GM18502 (cell line): ENCODE data around the gene SH2B3.
A peak's percentile ranks its signal among the peaks of the same experiment; 100 is the strongest.
"Not testable (repeated sequence)": the region's sequence is repeated elsewhere in the genome, so short reads cannot be mapped to it uniquely, and the experiment has no call there.

Experiments used
- ATAC-seq: cut with Tn5 transposase; IDR thresholded peaks from one replicate; pipeline ENCODE4 v1.9.1; 2021; ENCODE audit warnings: mild to moderate bottlenecking; ENCODE audit not compliant: unreplicated experiment, poor library complexity

SH2B3 gene

DNA sequence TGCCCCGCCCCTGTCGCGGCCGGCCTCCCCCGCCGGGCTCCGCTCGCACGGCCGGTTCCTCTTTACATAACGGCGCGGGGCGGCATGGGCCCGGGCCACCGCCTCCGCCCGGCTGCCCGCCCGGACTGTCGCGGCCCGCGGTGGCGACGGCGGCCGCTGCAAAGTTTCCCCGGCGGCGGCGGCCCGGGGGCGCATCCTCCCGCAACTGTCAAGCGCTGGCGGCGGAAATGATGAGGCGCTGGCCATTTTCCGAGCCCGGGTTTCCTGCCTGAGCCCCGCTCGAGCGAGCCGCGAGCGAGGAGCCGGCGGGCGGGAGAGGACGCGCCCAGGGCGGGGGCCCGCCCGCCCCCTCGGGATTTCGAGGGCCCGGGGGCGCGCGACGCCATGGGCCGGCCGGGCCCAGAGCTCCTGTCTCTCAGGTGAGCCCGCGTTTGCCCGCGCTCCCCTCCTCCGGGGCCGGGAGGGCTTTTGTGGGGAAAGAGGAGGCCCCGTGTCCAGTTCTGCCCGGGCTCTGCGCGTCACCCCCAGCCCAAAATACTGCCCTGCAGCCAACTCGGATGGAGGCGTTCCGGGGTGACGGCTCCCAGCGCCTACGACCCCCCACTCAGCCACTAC is at the start of gene SH2B3:
TSS of gene SH2B3 (plus strand) at position 65 of the 615 bp plus-strand sequence. CDS start 12,223 bp downstream, outside the sequence.
- peak; percentile 1 for ATAC-seq

DNA sequence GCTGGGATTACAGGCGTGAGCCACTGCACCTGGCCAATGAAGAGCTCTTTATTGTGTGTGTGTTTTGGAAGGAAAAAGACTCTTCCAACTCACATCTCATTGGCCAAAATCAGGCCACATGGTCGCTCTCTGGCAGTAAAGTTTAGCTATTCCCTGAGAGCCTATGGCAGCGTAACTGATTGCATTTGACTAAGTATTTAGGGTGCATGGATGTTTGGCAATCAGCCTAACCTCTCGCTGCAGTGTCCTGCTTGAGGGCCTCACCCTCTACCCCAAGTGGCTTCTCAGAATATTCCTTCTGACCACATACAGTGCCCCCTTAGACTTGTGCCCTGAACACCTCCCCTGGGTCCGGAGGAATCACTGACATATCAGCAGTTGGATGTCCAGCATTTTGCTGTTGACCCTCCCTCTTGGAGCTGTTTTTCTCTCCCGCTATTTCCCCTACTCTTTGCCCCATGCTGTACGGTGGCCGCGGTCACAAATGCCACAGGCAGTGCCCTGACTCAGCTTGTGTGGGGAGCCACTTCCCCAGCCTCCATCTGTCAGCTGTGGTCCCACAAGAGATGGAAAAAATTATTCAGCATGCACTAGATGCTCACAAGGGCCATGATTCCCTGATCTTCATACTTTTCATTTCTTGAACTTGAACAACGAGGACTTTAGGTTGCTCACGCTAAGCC is 46.4 kb upstream of the SH2B3 start:
- ATAC-seq: no peak

DNA sequence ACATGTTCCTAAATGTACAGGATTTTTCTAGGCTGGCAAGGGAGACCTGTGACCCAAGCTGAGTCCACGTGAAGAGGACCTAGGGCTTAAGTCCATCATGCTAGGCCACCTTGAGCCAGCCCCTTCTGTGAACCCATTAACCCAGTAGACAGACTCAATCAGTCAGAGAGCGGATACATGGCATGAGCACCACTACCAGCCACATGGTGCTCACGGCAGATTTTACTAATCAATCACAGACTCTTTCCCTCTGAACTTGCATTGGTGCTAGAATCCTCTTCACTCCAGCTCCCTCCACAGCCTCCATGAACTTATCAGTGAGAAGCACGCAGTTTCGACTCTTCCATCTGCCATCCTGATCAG is 45.8 kb upstream of the SH2B3 start:
- no peak for ATAC-seq

DNA sequence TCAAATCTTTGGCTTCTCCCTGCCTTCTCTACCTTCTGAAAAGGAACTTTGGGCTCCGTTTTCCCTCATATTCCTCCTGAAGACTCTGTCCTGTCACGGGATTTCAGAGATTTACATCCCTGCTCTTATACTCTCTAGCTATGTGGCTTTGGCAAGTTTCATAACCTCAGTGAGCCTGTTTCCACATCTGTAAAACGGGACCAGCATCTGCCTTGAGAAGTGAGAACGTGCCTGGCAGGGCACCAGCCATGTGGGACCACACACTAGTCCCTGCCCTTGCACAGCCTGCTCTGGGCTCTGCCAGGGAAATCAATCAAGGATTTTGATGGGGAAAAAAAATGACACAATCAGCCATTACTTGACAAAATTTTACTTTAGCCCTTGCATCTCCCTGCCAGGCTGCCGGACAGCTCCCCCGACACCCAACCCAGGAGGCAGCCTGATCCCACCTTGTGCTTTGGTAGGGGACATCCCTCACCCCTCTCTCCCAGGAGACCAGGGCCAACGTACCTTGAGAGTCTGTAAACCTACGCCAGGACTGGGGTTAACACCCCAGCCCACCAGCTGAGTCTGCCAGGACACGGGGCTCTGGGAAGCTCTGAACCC is 45.3 kb upstream of the SH2B3 start:
- ATAC-seq: no peak

DNA sequence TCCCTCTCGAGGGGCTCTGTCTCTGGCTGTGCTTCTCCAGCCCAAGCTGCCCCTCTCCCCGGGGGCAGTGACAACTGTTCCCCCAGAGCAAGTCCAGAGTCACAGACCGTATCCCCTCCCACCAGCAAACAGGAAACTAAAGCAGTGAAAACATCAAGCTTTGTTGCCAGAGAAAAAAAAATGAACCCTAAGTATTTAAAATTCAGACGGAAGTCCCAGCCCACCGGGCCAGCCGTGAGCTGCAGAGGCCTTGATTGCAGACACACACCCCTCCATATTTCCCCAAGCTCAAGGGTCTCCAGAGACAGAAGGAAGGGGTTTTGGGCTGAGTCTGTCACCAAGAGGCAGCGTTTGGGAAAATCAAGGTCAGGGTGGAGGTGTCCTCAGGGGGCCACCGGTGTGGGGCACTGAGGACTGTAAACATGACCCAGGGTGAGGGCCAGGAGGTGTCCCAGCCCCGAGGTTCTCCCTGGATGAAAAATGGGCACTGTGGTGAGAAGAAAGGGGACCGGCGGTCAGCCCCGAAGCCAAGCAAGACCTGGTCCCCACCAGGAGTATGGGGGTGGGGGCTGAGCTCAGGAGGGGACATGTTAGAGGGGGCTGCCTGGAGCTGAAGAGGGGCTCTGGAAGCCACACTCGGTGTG is 44.5 kb upstream of the SH2B3 start:
- no peak for ATAC-seq

DNA sequence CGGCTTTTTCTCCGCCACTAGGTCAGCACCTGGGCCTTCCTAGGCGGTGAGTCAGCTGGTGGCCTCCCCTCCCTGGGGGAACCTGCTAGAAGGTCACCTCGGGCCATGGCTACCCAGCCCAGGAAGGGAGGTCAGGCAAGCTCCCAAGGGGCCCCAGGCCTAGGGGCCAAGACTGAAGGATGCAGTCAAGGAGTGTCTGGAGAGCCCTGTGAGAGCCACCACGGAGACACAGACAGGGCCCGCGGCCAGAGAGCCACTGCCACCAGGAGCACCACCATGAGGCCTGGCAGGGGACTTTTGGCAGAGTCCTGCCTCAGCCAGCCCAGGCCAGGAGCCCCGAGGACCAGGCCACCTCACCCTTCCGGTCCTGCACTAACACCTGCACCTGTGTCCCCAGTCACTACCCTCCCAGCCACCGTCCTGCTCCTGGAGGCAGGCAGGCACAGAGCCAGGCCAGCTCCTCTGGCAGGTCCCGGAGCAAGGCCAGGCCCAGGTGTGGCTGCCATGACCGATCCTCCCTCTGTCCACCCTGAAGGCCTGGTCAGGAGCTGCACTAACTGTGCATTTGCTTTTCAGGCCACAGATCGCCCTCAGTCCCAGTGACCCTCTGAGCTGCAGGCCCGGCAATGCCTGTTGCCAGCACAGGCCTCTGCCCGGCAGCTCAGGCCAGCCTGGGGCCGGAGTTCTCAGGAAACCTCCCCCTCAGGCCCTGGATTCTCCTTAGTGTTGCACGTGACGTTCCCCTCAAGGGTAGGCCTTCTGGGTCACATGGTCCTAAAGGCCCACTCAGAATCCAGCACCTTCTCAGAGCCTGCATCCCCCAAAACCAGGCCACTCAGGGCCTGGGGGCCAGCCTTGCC is 43.8 kb upstream of the SH2B3 start:
- ATAC-seq: no peak

DNA sequence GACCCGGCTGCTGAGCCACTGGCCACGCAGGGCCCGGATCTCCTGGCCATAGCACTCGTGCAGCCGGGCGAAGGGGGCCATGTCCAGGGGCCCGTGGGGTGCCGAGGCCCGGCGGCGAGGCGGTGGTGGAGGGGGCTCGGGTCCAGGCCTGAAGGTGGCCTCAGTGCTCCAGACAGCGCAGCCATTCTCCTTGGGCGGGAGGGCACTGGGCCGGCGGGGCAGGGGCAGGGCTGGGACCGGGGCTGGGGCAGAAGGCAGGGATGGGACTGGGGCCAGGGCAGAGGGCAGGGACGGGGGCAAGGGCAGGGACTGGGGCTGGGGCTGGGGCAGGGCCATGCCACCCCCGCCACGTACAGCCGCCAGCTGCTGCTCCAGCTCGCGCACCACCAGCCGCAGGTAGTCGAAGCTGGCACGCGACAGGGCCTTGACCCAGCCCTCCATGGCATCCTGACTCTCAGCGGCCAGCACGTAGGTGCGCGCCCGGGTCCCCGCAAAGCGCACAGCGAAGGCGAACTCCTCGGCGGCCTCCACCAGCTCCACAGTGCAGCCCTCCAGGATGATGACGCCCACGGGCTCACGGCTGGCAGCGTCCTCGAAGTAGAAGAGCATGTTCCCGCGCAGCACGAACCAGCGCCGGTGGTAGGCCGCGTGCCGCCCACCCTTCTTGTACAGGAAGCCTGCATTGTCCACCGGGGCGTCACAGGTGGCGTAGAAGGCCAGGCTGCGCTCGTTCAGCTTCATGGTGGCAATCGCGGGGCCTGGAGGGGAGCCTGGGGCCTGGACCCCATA is 42.8 kb upstream of the SH2B3 start:
- no peak for ATAC-seq

DNA sequence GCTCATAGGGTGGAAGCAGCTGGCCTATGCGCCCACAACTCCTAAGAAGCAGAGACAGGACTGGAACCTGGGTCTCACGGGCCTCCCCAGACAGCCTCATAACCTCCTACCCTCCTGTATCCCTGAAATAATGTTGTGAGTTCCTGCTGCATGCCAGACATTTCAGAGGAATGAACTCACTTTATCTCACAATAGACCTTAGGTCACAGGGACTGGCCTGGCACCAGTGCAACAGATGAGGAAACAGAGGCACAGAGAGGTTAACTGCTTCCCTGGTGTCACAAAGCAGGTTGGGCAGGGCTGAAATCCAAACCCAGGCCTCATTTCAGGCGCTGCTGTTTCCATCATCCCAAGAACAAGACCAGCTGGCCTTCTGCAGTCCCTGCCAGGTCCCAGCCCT is 42.1 kb upstream of the SH2B3 start:
- ATAC-seq: no peak

DNA sequence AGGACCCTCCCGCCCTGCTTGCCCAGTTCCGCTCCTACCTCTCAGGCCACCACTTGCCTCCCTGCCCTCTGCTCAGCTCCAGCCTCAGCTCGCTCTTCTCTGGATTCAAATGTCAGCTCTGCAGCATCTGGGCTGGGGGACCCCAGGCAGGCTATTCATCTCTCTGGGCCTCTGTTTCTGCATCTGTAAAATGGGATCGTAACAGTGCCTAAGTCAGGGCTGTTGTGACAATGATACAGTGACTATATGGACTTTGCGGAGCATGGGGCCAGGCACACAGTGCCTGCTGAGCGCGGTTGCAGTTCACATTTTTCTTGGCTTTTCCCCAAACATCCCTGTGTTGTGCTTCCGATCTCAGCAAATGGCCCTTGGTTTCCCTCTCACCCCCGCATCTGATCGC is 39.6 kb upstream of the SH2B3 start:
- ATAC-seq: no peak

DNA sequence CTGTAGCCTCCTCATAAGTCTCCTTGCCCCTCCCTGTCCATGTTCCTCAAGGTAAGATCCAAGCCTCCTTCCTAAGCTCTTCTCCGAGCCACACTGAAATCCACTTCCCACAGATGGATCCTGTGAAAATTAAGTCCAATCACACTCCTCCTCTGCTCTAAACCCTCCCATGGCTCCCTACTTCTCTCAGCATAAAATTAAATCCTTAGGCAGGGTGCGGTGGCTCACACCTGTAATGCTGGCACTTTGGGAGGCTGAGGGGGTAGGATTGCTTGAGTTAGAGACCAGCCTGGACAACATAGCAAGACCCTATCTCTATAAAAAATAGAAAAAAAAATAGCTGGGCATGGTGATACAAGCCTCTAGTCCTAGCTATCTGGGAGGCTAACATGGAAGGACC is 39.1 kb upstream of the SH2B3 start:
- no peak for ATAC-seq

DNA sequence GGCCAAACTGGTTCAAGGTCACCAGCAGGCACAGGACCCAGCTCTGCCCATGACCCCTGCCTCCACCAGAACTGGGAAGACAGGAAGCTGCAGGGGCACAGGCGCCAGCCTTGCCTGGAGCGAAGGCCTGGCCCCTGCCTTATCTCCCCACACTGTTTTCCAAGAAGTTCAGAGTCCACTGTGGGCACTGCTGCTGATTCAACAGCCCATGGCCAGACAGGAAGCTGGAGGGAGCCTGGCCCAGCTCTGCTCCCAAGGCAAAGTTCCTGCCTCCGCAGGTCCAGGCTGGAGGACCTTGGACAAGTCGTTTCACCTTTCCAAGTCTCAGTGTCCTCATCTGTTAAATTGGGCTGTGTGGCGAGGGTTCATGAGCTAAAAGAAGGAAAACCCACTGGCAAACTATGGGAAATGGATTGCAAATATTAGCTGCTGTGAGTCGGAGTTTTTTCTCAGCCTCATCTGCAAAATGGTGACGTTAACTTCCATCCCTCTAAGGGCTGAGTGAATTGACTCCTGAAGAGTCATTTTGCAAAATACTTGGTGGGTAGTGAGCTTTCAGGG is 38.0 kb upstream of the SH2B3 start:
- ATAC-seq: no peak

DNA sequence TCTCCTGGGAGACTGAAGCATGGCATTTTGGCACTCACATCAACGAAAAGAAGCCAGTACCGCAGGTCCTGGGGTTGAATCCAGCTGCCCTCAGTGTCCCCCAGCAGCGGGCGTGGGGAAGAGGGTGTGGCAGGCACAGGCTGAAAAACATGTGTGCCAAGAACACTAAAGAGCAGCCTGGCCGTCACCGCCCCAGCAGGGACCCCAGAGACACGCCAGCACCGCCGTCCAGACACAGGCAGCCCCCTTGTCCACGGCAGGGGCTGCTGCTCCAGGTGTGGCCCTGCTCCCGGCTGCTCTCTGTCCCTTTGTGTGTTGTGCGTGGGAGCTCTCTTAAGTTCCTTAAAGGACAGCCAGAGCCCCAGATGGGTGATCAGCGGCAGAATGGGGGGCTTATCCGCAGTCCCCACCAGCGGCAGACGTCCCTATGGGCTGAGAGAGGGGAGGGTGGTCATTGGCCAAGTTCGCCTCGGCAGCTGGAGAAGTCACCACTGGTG is 37.4 kb upstream of the SH2B3 start:
- ATAC-seq: peak; percentile 8

DNA sequence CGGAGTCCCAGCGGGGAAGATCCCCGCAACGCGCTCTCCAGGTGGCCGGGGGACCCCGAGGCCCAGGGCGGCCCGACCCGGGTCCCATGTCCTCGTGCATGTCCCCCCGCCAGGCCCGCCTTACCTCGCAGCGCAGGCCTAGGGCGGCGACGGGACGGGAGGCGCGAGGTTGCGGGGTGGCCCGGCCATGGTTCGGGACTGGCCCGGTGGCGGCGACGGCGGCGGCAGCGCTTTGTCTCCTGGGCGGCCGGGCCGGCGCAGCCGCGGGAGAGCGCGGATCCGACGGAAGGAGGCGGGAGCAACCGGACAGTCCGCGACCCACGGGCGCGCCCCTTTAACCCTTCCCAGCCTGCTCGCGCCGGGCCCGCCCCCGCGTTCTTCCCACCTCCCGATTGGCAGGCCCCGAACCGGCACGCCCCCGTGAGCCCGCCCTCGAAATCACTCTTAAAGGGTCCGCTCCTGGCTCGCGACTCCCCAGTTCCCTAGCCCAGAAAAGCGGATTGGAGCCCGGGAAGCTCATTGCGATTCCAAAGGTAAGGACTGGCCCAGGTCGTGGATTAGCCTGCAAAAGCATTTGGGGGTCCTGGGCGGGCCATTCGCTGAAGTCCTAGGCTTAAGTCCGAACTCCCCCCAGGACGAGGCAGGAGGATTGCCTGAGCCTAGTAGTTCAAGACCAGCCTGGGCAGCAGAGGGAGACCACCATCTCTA is 36.8 kb upstream of the SH2B3 start, which contains the start of gene PHETA1:
TSS of gene PHETA1 (minus strand) at position 308 of the 708 bp plus-strand sequence. CDS start 5,668 bp downstream, outside the sequence.
- ATAC-seq: peak; percentile 89

DNA sequence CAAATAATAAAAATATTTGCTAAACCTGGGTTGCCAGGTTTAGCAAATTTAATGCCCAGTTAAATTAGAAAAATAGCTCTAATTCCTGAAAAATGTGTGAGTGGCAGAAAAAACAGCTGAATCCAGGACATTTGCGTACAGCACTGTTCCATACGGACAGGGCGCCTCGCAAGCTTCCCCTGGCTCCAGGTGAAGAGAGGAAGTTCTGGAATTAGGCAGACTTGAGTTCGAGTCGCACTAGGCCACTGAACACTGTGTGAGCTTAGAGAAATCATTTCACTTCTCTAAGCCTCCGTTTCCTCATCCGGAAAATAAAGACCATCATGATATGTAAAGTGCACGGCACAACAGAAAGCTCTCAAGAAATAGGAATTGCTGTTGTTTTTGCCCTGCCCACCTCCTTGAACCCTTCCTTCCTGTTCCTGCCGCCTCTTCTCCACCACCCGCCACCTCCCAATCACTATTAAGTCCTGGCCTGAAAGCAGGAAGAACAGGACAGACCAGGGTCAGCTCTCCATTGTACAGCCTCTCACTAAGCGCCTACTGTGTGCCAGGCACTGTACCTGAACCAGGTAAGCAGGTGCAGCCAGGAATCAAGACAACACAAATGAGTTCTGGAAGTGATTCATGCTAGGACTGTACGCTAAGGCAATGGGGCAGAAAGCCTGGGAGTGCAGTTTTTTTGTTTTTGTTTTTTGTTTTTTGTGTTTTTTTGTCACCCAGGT is 36.1 kb upstream of the SH2B3 start:
- no peak for ATAC-seq

DNA sequence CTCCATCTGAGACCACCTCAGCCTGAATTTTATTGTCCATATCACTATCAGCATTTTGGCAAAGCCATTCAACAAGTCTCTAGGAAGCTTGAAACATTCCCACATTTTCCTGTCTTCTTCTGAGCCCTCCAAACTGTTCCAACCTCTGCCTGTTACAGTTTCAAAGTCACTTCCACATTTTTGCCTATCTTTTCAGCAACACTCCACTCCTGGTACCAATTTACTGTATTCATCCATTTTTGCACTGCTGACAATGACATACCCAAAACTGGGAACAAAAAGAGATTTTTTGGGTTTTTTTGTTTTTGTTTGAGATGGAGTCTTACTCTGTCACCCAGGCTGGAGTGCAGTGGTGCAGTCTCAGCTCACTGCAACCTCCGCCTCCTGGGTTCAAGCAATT is 32.5 kb upstream of the SH2B3 start:
- ATAC-seq: not testable (repeated sequence)

DNA sequence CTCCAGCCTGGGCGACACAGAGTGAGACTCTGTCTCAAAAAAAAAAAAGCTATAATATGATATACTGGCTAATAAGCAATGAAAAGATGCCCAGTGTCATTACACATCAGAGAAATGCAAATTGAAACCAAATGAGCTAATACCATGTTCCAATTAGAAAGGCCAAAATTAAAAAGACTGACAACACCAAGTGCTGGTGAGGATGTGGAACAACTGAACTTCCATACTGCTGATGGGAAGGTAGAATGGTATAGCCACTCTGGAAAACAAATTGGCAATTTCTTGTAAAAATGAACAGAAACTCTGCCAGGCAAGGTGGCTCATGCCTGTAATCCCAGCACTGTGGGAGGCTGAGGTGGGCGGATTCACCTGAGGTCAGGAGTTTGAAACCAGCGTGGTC is 28.3 kb upstream of the SH2B3 start:
- no peak for ATAC-seq

DNA sequence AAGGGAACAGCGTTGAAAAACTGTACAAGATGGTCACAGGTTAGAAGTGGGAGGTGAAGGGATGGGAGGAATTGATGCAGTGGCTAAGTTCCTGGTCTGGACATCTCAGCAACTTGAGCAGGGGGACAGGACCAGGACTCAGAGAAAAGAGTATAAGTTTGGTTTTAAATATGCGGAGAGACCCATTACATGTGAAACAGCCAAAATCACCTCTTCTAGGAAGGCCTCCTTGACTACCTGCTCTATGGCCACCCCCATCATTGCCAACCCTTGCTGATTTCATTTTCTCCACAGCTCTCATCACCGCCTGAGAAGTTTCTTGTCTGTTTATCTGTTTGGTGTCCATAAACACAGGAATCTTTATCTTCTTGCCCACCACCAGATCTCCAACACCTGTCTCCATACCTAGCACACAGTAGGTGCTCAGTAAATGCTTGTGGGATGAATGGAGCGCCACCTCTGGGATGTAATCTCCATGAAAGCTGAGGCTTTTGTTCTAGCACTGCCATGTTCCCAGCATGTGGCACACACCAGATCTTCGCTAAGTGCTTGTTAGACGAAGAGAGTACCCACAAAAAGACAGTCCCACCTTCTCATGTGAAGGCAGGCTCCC is 25.7 kb upstream of the SH2B3 start:
- no peak for ATAC-seq
